HG03342 (cell line): Measurements from ENCODE around the gene PHLDA3.

ENCODE experiments used
- ATAC-seq: cut with Tn5 transposase; IDR thresholded peaks from one replicate; pipeline ENCODE4 v1.9.1; 2021; ENCODE audit warnings: mild to moderate bottlenecking, moderate library complexity; ENCODE audit not compliant: unreplicated experiment

PHLDA3 gene

GRCh38 chr1:201436393-201436792 is 32.6 kb downstream of the PHLDA3 start:
- ATAC-seq: no peak

- ATAC-seq: no peak
Observed at GRCh38 chr1:201434266-201434665, 34.7 kb downstream of the PHLDA3 start.

GRCh38 chr1:201433609-201434008 is 35.4 kb downstream of the PHLDA3 start:
- no peak for ATAC-seq

- ATAC-seq: no peak
Observed at GRCh38 chr1:201430776-201431175, 38.2 kb downstream of the PHLDA3 start.

GRCh38 chr1:201429736-201430501 is 39.1 kb downstream of the PHLDA3 start:
- ATAC-seq: no peak

GRCh38 chr1:201427963-201428362 is 41.0 kb downstream of the PHLDA3 start:
- no peak for ATAC-seq

GRCh38 chr1:201426479-201427310 is 42.3 kb downstream of the PHLDA3 start:
- no peak for ATAC-seq

GRCh38 chr1:201424146-201424545 is 44.8 kb downstream of the PHLDA3 start:
- no peak for ATAC-seq

GRCh38 chr1:201423655-201424054 is 45.3 kb downstream of the PHLDA3 start:
- ATAC-seq: no peak

- ATAC-seq: no peak
Observed at GRCh38 chr1:201422436-201423030, 46.5 kb downstream of the PHLDA3 start.

- ATAC-seq: no peak
Observed at GRCh38 chr1:201422026-201422425, 47.0 kb downstream of the PHLDA3 start.

- no peak for ATAC-seq
Observed at GRCh38 chr1:201421041-201421440, 47.9 kb downstream of the PHLDA3 start.

- no peak for ATAC-seq
Observed at GRCh38 chr1:201420608-201421002, 48.4 kb downstream of the PHLDA3 start.

- no peak for ATAC-seq
Observed at GRCh38 chr1:201419746-201420607, 49.0 kb downstream of the PHLDA3 start.

- ATAC-seq: no peak
Observed at GRCh38 chr1:201419256-201419655, 49.7 kb downstream of the PHLDA3 start.

GRCh38 chr1:201418461-201418860 is 50.5 kb downstream of the PHLDA3 start:
- no peak for ATAC-seq
